SK-N-SH treated with all-trans-retinoic acid at 6 μM for 48 hours (cell line): ENCODE data around the gene AKT1.

Experiments used
- BACH2 ChIP-seq: fragments of 250-450 bp; sonication (Bioruptor Pico); IDR thresholded peaks from 2 replicates; pipeline ENCODE4 v1.9.0; 2021; ENCODE audit warnings: mild to moderate bottlenecking, borderline replicate concordance
- GLIS3 ChIP-seq: fragments of 250-450 bp; sonication (Bioruptor Pico); IDR thresholded peaks from 2 replicates; pipeline ENCODE4 v1.5.0; 2020; ENCODE audit warnings: mild to moderate bottlenecking, moderate library complexity
- PPARA ChIP-seq: fragments of 250-450 bp; sonication (Bioruptor Pico); IDR thresholded peaks from 2 replicates; pipeline ENCODE4 v1.5.0; 2020; ENCODE audit warnings: mild to moderate bottlenecking, borderline replicate concordance
- TCF4 ChIP-seq: fragments of 250-450 bp; sonication (Bioruptor Pico); IDR thresholded peaks from 2 replicates; pipeline ENCODE4 v1.8.0; 2021; ENCODE audit warnings: mild to moderate bottlenecking, moderate library complexity, borderline replicate concordance
- ZFP3 ChIP-seq: fragments of 250-450 bp; sonication (Bioruptor Pico); IDR thresholded peaks from 2 replicates; pipeline ENCODE4 v1.5.0; 2020; ENCODE audit warnings: mild to moderate bottlenecking, moderate library complexity
- TF ChIP-seq, protein P1 (sequence below): fragments of 250-450 bp; sonication (Bioruptor Pico); IDR thresholded peaks from 2 replicates; pipeline ENCODE4 v1.8.0; 2020; ENCODE audit warnings: mild to moderate bottlenecking, moderate library complexity, borderline replicate concordance
- TF ChIP-seq, protein P2 (sequence below): fragments of 250-450 bp; sonication (Bioruptor Pico); IDR thresholded peaks from 2 replicates; pipeline ENCODE4 v1.5.1; 2020; ENCODE audit warnings: low read depth, mild to moderate bottlenecking, moderate library complexity

DNA sequence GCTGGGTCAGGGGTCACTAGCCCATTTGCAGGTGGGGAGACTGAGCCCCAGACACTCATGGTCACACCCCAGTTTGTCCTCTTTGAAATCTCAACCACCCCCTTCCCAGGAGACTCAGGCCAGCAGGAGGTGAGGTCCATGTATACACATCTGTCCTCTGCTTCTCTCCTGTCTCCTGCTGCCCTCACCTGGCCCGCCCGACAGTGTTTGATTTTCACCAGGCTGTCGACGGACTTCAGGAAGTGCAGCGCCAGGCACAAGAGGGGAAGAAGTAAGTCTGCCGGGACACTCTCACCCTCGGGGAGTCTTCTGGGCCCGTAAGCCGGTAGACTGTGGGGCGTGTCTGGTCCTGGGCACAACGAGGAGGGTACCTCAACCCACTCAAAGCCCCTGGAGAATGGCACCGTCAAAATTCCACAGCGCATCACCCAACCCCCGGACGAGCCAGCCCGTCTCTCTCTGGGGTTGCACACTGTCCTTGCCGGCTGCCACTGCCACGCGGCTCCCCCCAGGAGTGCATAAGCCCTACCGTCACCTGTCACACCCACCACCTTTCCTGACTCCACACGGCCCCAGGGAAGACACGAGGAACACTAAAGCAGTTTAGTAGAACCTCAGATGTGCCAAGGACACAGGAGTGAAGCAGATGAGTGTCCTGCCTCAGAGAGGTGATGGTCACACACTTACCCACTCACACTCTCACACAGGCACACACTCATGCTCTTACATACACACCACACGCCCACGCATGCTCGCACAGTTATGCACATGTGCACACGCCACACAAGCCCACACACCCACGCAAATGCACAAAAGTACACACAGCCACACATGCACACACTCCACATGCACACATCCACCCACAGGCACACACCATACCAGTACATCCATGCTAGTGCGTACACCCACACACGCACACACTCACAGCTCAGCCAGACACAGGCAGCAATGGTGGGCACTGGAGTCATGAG, 55.7 kb downstream of the AKT1 start:
- no peak for TF ChIP-seq ZFP3
- no peak for TF ChIP-seq BACH2 (CRISPR knock-in tag)
- TF ChIP-seq, protein P1, sequence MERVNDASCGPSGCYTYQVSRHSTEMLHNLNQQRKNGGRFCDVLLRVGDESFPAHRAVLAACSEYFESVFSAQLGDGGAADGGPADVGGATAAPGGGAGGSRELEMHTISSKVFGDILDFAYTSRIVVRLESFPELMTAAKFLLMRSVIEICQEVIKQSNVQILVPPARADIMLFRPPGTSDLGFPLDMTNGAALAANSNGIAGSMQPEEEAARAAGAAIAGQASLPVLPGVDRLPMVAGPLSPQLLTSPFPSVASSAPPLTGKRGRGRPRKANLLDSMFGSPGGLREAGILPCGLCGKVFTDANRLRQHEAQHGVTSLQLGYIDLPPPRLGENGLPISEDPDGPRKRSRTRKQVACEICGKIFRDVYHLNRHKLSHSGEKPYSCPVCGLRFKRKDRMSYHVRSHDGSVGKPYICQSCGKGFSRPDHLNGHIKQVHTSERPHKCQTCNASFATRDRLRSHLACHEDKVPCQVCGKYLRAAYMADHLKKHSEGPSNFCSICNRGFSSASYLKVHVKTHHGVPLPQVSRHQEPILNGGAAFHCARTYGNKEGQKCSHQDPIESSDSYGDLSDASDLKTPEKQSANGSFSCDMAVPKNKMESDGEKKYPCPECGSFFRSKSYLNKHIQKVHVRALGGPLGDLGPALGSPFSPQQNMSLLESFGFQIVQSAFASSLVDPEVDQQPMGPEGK (CRISPR knock-in tag), result no peak
- TF ChIP-seq, protein P2, sequence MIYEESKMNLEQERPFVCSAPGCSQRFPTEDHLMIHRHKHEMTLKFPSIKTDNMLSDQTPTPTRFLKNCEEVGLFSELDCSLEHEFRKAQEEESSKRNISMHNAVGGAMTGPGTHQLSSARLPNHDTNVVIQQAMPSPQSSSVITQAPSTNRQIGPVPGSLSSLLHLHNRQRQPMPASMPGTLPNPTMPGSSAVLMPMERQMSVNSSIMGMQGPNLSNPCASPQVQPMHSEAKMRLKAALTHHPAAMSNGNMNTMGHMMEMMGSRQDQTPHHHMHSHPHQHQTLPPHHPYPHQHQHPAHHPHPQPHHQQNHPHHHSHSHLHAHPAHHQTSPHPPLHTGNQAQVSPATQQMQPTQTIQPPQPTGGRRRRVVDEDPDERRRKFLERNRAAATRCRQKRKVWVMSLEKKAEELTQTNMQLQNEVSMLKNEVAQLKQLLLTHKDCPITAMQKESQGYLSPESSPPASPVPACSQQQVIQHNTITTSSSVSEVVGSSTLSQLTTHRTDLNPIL (CRISPR knock-in tag), result no peak
- TF ChIP-seq GLIS3 (CRISPR knock-in tag), result no peak
- TF ChIP-seq TCF4 (CRISPR knock-in tag), result no peak
- no peak for TF ChIP-seq PPARA
